Measurements from ENCODE around the gene NPBWR2.
A peak's percentile ranks its signal among the peaks of the same experiment; 100 is the strongest.

NPBWR2 gene

GRCh38 chr20:64078934-64079272 lies 28.5 kb downstream of the NPBWR2 start:
- no peak for TF ChIP-seq ZFX (IDR thresholded peaks at IDR 0.05)
- no peak for TF ChIP-seq CTCF (conservative IDR thresholded peaks at IDR 0.05)
- H3K27ac ChIP-seq, result peak overlapping the region; percentile 64

- TF ChIP-seq ZFX (IDR thresholded peaks at IDR 0.05), result no peak
- no peak for TF ChIP-seq CTCF (conservative IDR thresholded peaks at IDR 0.05)
- no peak overlapping the region for H3K27ac ChIP-seq
Observed at GRCh38 chr20:64077876-64078551, 29.4 kb downstream of the NPBWR2 start.

- TF ChIP-seq ZFX (IDR thresholded peaks at IDR 0.05) (no peak), CTCF (conservative IDR thresholded peaks at IDR 0.05) (no peak)
- H3K27ac ChIP-seq, result no peak overlapping the region
Observed at GRCh38 chr20:64077541-64077875, 29.9 kb downstream of the NPBWR2 start.

- TF ChIP-seq CTCF (conservative IDR thresholded peaks at IDR 0.05) (no peak), ZFX (IDR thresholded peaks at IDR 0.05) (no peak)
- no peak overlapping the region for H3K27ac ChIP-seq
Observed at GRCh38 chr20:64077094-64077493, 30.3 kb downstream of the NPBWR2 start.

- no peak overlapping the region for H3K27ac ChIP-seq
Observed at GRCh38 chr20:64076061-64076997, 31.0 kb downstream of the NPBWR2 start.

GRCh38 chr20:64075556-64075955 lies 31.8 kb downstream of the NPBWR2 start:
- TF ChIP-seq ZFX (IDR thresholded peaks at IDR 0.05) (no peak), CTCF (conservative IDR thresholded peaks at IDR 0.05) (no peak)
- no peak overlapping the region for H3K27ac ChIP-seq

More at GRCh38 chr20:64076061-64076997, 31.0 kb downstream of the NPBWR2 start:
- TF ChIP-seq CTCF (conservative IDR thresholded peaks at IDR 0.05) (no peak), ZFX (IDR thresholded peaks at IDR 0.05) (no peak)

- TF ChIP-seq ZFX (IDR thresholded peaks at IDR 0.05), result no peak
- no peak for TF ChIP-seq CTCF (conservative IDR thresholded peaks at IDR 0.05)
- H3K27ac ChIP-seq, result no peak overlapping the region
Observed at GRCh38 chr20:64074963-64075362, 32.4 kb downstream of the NPBWR2 start.
